HG03469 (cell line): Measurements from ENCODE around the gene YIPF4.
"Not testable (repeated sequence)": the region's sequence is repeated elsewhere in the genome, so short reads cannot be mapped to it uniquely, and the experiment has no call there.

Experiments used
- ATAC-seq: cut with Tn5 transposase; IDR thresholded peaks from one replicate; pipeline ENCODE4 v1.9.1; 2021; ENCODE audit warnings: mild to moderate bottlenecking, moderate library complexity, moderate number of reproducible peaks; ENCODE audit not compliant: unreplicated experiment

YIPF4 gene

GRCh38 chr2:32364290-32364689 lies 86.6 kb downstream of the YIPF4 start:
- not testable (repeated sequence) for ATAC-seq

GRCh38 chr2:32365679-32366078 lies 88.0 kb downstream of the YIPF4 start:
- ATAC-seq, result not testable (repeated sequence)
